ENCODE results near the gene NAGK. TPM values are rescaled to one million over a fixed set of nuclear protein-coding genes. Genes with fewer than 3 reads are reported as not detected.

Gene NAGK
- polyA plus RNA-seq, 2 of the 4 experiments (the other 2 are of a cell fraction) = 42.2 to 119 TPM

- no peak overlapping the region for H3K4me2 ChIP-seq
- DNase-seq (ENCODE audit: low read depth in 1 of 2, low spot score in 1 of 2) (no peak), ATAC-seq (no peak), FAIRE-seq (no peak)
- ChIA-PET POLR2A (no interaction called here), CTCF (interaction anchor here (0.8 to 1.8 kb wide), 5 partner anchors 19 to 69 kb away, joined by 3 to 5 read pairs (median 3); no protein-coding TSS in a partner anchor)
- H3K9me3 ChIP-seq = no peaks in the 10 kb centered on the region
- WGBS (ENCODE audit: missing lambda C conversion rate) = 91% methylated on average over 14 of the region's 14 CpGs
- peaks cover 12% of the 10 kb centered on the region; the same call in 2 of the 3 replicates for H3K4me1 ChIP-seq
- no peak overlapping the region for H3K27ac ChIP-seq
- TF ChIP-seq RAD21 (conservative IDR thresholded peaks at IDR 0.05 in 1 of 2, IDR thresholded peaks at IDR 0.05 in 1 of 2) (no peak), FOSB (CRISPR knock-in tag; IDR thresholded peaks at IDR 0.05) (no peak), TFCP2L1 (CRISPR knock-in tag; IDR thresholded peaks at IDR 0.05) (no peak), RFX5 (IDR thresholded peaks at IDR 0.05) (no peak), RNF2 (IDR thresholded peaks at IDR 0.05; ENCODE audit: borderline replicate concordance, low read depth) (no peak), FOXS1 (CRISPR knock-in tag; IDR thresholded peaks at IDR 0.05) (no peak), GATA3 (IDR thresholded peaks at IDR 0.05; ENCODE audit: borderline replicate concordance) (no peak), NFE2L2 (conservative IDR thresholded peaks at IDR 0.05; ENCODE audit: low read length) (no peak), HOXB5 (CRISPR knock-in tag; IDR thresholded peaks at IDR 0.05) (no peak), MAZ (IDR thresholded peaks at IDR 0.05; ENCODE audit: borderline replicate concordance, low read depth, low read length) (no peak), CTCF (IDR thresholded peaks at IDR 0.05) (no peak), MAFK (IDR thresholded peaks at IDR 0.05; ENCODE audit: partially characterized antibody) (no peak), HOXA7 (CRISPR knock-in tag; IDR thresholded peaks at IDR 0.05) (no peak), RCOR1 (IDR thresholded peaks at IDR 0.05; ENCODE audit: low read depth, low read length) (no peak), BHLHE40 (IDR thresholded peaks at IDR 0.05; ENCODE audit: low read depth, low read length) (no peak)
- H3K4me3 ChIP-seq = no peak overlapping the region
Measured at GRCh38 chr2:71071681-71072398, 3.4 kb downstream of the NAGK start.

- ATAC-seq (no peak), FAIRE-seq (no peak), DNase-seq (ENCODE audit: low read depth in 1 of 2, low spot score in 1 of 2) (no peak)
- ChIA-PET POLR2A (no interaction called here), CTCF (interaction anchor here (1.4 to 1.8 kb wide), 2 partner anchors 28 to 70 kb away, joined by 3 to 5 read pairs; no protein-coding TSS in a partner anchor)
- Histone ChIP-seq H3K9me3 (no peaks in the 10 kb centered on the region), H3K27ac (no peak overlapping the region), H3K4me2 (no peak overlapping the region), H3K4me1 (peaks cover 10% of the 10 kb centered on the region; the same call in 2 of the 3 replicates), H3K4me3 (no peak overlapping the region)
- WGBS (ENCODE audit: missing lambda C conversion rate) = 79% methylated on average over 4 of the region's 4 CpGs
- TF ChIP-seq POLR2AphosphoS2 (conservative IDR thresholded peaks at IDR 0.05; ENCODE audit: low read length) (no peak), RCOR1 (IDR thresholded peaks at IDR 0.05; ENCODE audit: low read depth, low read length) (no peak), CTCF (IDR thresholded peaks at IDR 0.05) (no peak), CBX2 (IDR thresholded peaks at IDR 0.05; ENCODE audit: borderline replicate concordance, low read depth) (no peak), GATA3 (IDR thresholded peaks at IDR 0.05; ENCODE audit: borderline replicate concordance) (no peak), RARB (CRISPR knock-in tag; IDR thresholded peaks at IDR 0.05) (no peak), RAD21 (conservative IDR thresholded peaks at IDR 0.05 in 1 of 2, IDR thresholded peaks at IDR 0.05 in 1 of 2) (no peak)
Measured at GRCh38 chr2:71072492-71072891, 4.0 kb downstream of the NAGK start.

GRCh38 chr2:71073475-71073874, 5.0 kb downstream of the NAGK start:
- ATAC-seq = no peak
- CTCF ChIA-PET = interaction anchor here (1.1 to 1.8 kb wide), 2 partner anchors 27 to 63 kb away, joined by 3 to 5 read pairs; no protein-coding TSS in a partner anchor

More at GRCh38 chr2:71073475-71073874, 5.0 kb downstream of the NAGK start:
- WGBS (ENCODE audit: missing lambda C conversion rate) = 93% methylated on average over 8 of the region's 8 CpGs
- POLR2A ChIA-PET = no interaction called here
- Histone ChIP-seq H3K4me3 (no peak overlapping the region), H3K4me1 (peaks cover 9% of the 10 kb centered on the region; the same call in 2 of the 3 replicates), H3K4me2 (no peak overlapping the region), H3K27ac (no peak overlapping the region), H3K9me3 (no peaks in the 10 kb centered on the region)
- TF ChIP-seq SMC3 (IDR thresholded peaks at IDR 0.05) (no peak), MYC (IDR thresholded peaks at IDR 0.05; ENCODE audit: borderline replicate concordance, low read length) (no peak), TFCP2L1 (CRISPR knock-in tag; IDR thresholded peaks at IDR 0.05) (no peak), HMGXB4 (CRISPR knock-in tag; IDR thresholded peaks at IDR 0.05; ENCODE audit: borderline replicate concordance) (no peak)
- DNase-seq (ENCODE audit: low read depth in 1 of 2, low spot score in 1 of 2) = no peak
- no peak for FAIRE-seq

All from A549 (cell line).